Stimulated activated CD4-positive, alpha-beta T cell treated with anti-CD3 and anti-CD28 coated beads, Interleukin-2, amount 100 ng/mL, for 48 hours (primary cell): ENCODE results near the gene TENT5A.

Experiments used
- DNase-seq, 2 donors: peaks; one replicate each; pipeline ENCODE4 v3.0.0-alpha.2; 2020

TENT5A gene

GRCh38 chr6:81700414-81700813 lies 52.1 kb downstream of the TENT5A start:
- DNase-seq: no peak

- no peak for DNase-seq
Observed at GRCh38 chr6:81697559-81697958, 54.9 kb downstream of the TENT5A start.

- no peak for DNase-seq
Observed at GRCh38 chr6:81696524-81696923, 56.0 kb downstream of the TENT5A start.
